Keratinocyte (primary cell): ENCODE measurements around the gene CSMD2.

Source experiments
- CTCF ChIP-seq, 3 experiments: IDR thresholded peaks in 1 of 3; conservative IDR thresholded peaks in 1 of 3; optimal IDR thresholded peaks in 1 of 3; 2 replicates in 2 of 3; 3 replicates in 1 of 3; pipeline versions ENCODE3 to v1.5.1; 2011; ENCODE audit warnings: low read length in 3 of 3, mild to moderate bottlenecking in 3 of 3, moderate library complexity in 2 of 3, control low read depth in 1 of 3, inconsistent platforms in 1 of 3; ENCODE audit not compliant: insufficient read depth in 2 of 3; ENCODE audit errors: extremely low read depth in 1 of 3
- EZH2 ChIP-seq: IDR thresholded peaks from one replicate; pipeline ENCODE4 v1.6.1; 2012; ENCODE audit warnings: inconsistent platforms, mild to moderate bottlenecking, low read length, moderate library complexity

GRCh38 chr1:34126486-34126885 is 38.5 kb downstream of the CSMD2 start:
- TF ChIP-seq CTCF (optimal IDR thresholded peaks at IDR 0.05 in 1 of 3, IDR thresholded peaks at IDR 0.05 in 1 of 3, conservative IDR thresholded peaks at IDR 0.05 in 1 of 3; ENCODE audit: extremely low read depth in 1 of 3, insufficient read depth in 2 of 3, low read length in 3 of 3) (no peak), EZH2 (no peak)
